ENCODE results near the gene EXOC4.

GRCh38 chr7:134059921-134060320 lies 807.0 kb downstream of the EXOC4 start:
- TF ChIP-seq POLR2A (IDR thresholded peaks at IDR 0.05) (no peak), CTCF (IDR thresholded peaks at IDR 0.05) (no peak)
